Hepatocyte (in vitro differentiated cells): ENCODE measurements around the gene CDH4. TPM values are rescaled to one million over a fixed set of nuclear protein-coding genes. Genes with fewer than 3 reads are reported as not detected.

Source experiments
- DNase-seq: peaks from one replicate; pipeline ENCODE4 v3.0.0-alpha.2; 2016; ENCODE audit warnings: low spot score
- H2AFZ ChIP-seq: fragments of 200-600 bp; sonication (generic); 2 replicates; pipeline ENCODE4 v1.6.0; 2016; ENCODE audit warnings: antibody characterized with exemption, mild to moderate bottlenecking
- H3K27ac ChIP-seq: fragments of 200-600 bp; sonication (generic); 2 replicates; pipeline ENCODE4 v1.5.1; 2016; ENCODE audit warnings: mild to moderate bottlenecking
- H3K27me3 ChIP-seq: fragments of 200-600 bp; sonication (generic); 2 replicates; pipeline ENCODE4 v1.6.1; 2016
- H3K36me3 ChIP-seq: fragments of 200-600 bp; sonication (generic); replicated peaks from 2 replicates; pipeline ENCODE4 v1.5.1; 2016; ENCODE audit warnings: low read depth; ENCODE audit not compliant: insufficient read depth
- H3K4me1 ChIP-seq: fragments of 200-600 bp; sonication (generic); 2 replicates; pipeline ENCODE4 v1.5.1; 2016; ENCODE audit warnings: mild to moderate bottlenecking, moderate library complexity; ENCODE audit not compliant: insufficient read depth
- H3K4me2 ChIP-seq: fragments of 200-600 bp; sonication (generic); 2 replicates; pipeline ENCODE4 v1.6.0; 2016
- H3K4me3 ChIP-seq: fragments of 200-600 bp; sonication (generic); 2 replicates; pipeline ENCODE4 v1.5.1; 2016; ENCODE audit warnings: mild to moderate bottlenecking
- H3K79me2 ChIP-seq: fragments of 200-600 bp; sonication (generic); 2 replicates; pipeline ENCODE4 v1.6.0; 2017; ENCODE audit warnings: mild to moderate bottlenecking
- H3K9me2 ChIP-seq: fragments of 200-600 bp; sonication (generic); replicated peaks from 2 replicates; pipeline ENCODE4 v1.6.0; 2017; ENCODE audit warnings: mild to moderate bottlenecking; ENCODE audit not compliant: insufficient read depth
- H3K9me3 ChIP-seq: fragments of 200-600 bp; sonication (generic); 2 replicates; pipeline ENCODE4 v1.5.1; 2016; ENCODE audit warnings: low read depth, mild to moderate bottlenecking
- H4K20me1 ChIP-seq: fragments of 200-600 bp; sonication (generic); 2 replicates; pipeline ENCODE4 v1.6.0; 2016; ENCODE audit warnings: mild to moderate bottlenecking; ENCODE audit not compliant: insufficient read depth, poor library complexity, severe bottlenecking
- CTCF ChIP-seq: fragments of 200-600 bp; sonication (generic); IDR thresholded peaks from 2 replicates; pipeline ENCODE4 v1.5.1; 2016; ENCODE audit warnings: antibody characterized with exemption, mild to moderate bottlenecking; ENCODE audit not compliant: poor library complexity
- EZH2 ChIP-seq: fragments of 200-600 bp; sonication (generic); IDR thresholded peaks from 2 replicates; pipeline ENCODE4 v1.6.1; 2016; ENCODE audit warnings: antibody characterized with exemption, mild to moderate bottlenecking, borderline replicate concordance
- EZH2phosphoT487 ChIP-seq: fragments of 200-600 bp; sonication (generic); IDR thresholded peaks from one replicate; pipeline ENCODE4 v1.6.1; 2018; ENCODE audit warnings: antibody characterized with exemption, mild to moderate bottlenecking, low read depth, moderate library complexity; ENCODE audit not compliant: unreplicated experiment, severe bottlenecking
- WGBS: methylation state at CpG from one replicate; pipeline ENCODE4 v1.1.6; 2016; ENCODE audit warnings: low lambda C conversion rate; ENCODE audit errors: missing lambda C conversion rate; 5-methylcytosine and 5-hydroxymethylcytosine counted together
- polyA plus RNA-seq: library from polyadenylated mRNA; unstranded; fragments of >200 nt; fragmentation: Nextera tagmentation; extraction: Ambion mirVana; gene quantifications from 2 replicates; pipeline ENCODE4 v1.2.1, GENCODE V29; 2016
- total RNA-seq: library from RNA; depleted of rRNA; stranded (reverse); fragments of >200 nt; gene quantifications from 2 replicates; pipeline ENCODE4 v1.2.3, GENCODE V29; 2014

CDH4 gene
- total and polyA plus RNA-seq, 2 experiments from 2014 or later: 0.53 to 0.73 TPM

- Histone ChIP-seq H3K27me3 (peaks cover 8% of the 10 kb centered on the region), H4K20me1 (no peaks in the 10 kb centered on the region), H3K4me3 (no peak overlapping the region), H3K27ac (no peak overlapping the region), H3K4me2 (no peak overlapping the region), H3K9me2 (no peaks in the 10 kb centered on the region), H3K4me1 (no peaks in the 10 kb centered on the region), H2AFZ (no peak overlapping the region), H3K79me2 (no peaks in the 10 kb centered on the region), H3K9me3 (no peaks in the 10 kb centered on the region), H3K36me3 (no peaks in the 10 kb centered on the region)
- DNase-seq: no peak
- TF ChIP-seq CTCF (no peak), EZH2phosphoT487 (no peak), EZH2 (no peak)
- 75% methylated on average over 14 of the region's 14 CpGs for WGBS
Observed at GRCh38 chr20:61350500-61351250, 98.6 kb downstream of the CDH4 start.

GRCh38 chr20:61352346-61353260 lies 100.5 kb downstream of the CDH4 start:
- Histone ChIP-seq H3K9me3 (no peaks in the 10 kb centered on the region), H2AFZ (no peak overlapping the region), H3K27ac (no peak overlapping the region), H4K20me1 (no peaks in the 10 kb centered on the region), H3K27me3 (peaks cover 13% of the 10 kb centered on the region), H3K4me3 (no peak overlapping the region), H3K4me1 (no peaks in the 10 kb centered on the region), H3K4me2 (no peak overlapping the region), H3K79me2 (no peaks in the 10 kb centered on the region), H3K9me2 (no peaks in the 10 kb centered on the region), H3K36me3 (no peaks in the 10 kb centered on the region)
- WGBS: 35% methylated on average over 33 of the region's 33 CpGs
- DNase-seq: no peak
- no peak for TF ChIP-seq EZH2
- TF ChIP-seq CTCF: no peak
- TF ChIP-seq EZH2phosphoT487: no peak

GRCh38 chr20:61353261-61354000 lies 101.4 kb downstream of the CDH4 start:
- TF ChIP-seq EZH2phosphoT487 (no peak), CTCF (no peak), EZH2 (no peak)
- Histone ChIP-seq H3K4me1 (no peaks in the 10 kb centered on the region), H3K9me2 (no peaks in the 10 kb centered on the region), H3K79me2 (no peaks in the 10 kb centered on the region), H3K27me3 (peaks cover 13% of the 10 kb centered on the region), H3K36me3 (no peaks in the 10 kb centered on the region), H3K4me3 (no peak overlapping the region), H4K20me1 (no peaks in the 10 kb centered on the region), H3K4me2 (no peak overlapping the region), H3K9me3 (no peaks in the 10 kb centered on the region), H2AFZ (no peak overlapping the region), H3K27ac (no peak overlapping the region)
- no peak for DNase-seq
- 77% methylated on average over 12 of the region's 12 CpGs for WGBS
